ENCODE measurements around the gene S100A1. TPM values are rescaled to one million over a fixed set of nuclear protein-coding genes. Genes with fewer than 3 reads are reported as not detected.

The S100A1 gene
- total RNA-seq, 1 donor from 2014 or later: 2,012 TPM

- no peak for DNase-seq
- Histone ChIP-seq H3K4me3 (peak overlapping the region; percentile 74), H3K27me3 (ENCODE audit: low read depth) (no peaks in the 10 kb centered on the region), H3K4me1 (peaks cover 62% of the 10 kb centered on the region), H3K27ac (replicated peaks) (peak overlapping the region; percentile 90), H3K36me3 (peaks cover 20% of the 10 kb centered on the region), H3K9me3 (replicated peaks) (no peaks in the 10 kb centered on the region)
- TF ChIP-seq CTCF (IDR thresholded peaks at IDR 0.05; ENCODE audit: borderline replicate concordance): no peak
- intact Hi-C loops (cut with micrococcal nuclease): no loop called here
Measured at GRCh38 chr1:153610811-153611301, 17.4 kb upstream of the S100A1 start.

- peaks cover 67% of the 10 kb centered on the region for H3K4me1 ChIP-seq
- DNase-seq: no peak
- intact Hi-C loops (cut with micrococcal nuclease): no loop called here
- no peak for TF ChIP-seq CTCF (IDR thresholded peaks at IDR 0.05; ENCODE audit: borderline replicate concordance)
- no peaks in the 10 kb centered on the region for H3K27me3 ChIP-seq (ENCODE audit: low read depth)
- no peak overlapping the region for H3K27ac ChIP-seq (replicated peaks)
- H3K4me3 ChIP-seq: peak overlapping the region; percentile 74
- no peaks in the 10 kb centered on the region for H3K9me3 ChIP-seq (replicated peaks)
- peaks cover 17% of the 10 kb centered on the region for H3K36me3 ChIP-seq
Measured at GRCh38 chr1:153611356-153611755, 16.9 kb upstream of the S100A1 start.

GRCh38 chr1:153612111-153612754, 16.0 kb upstream of the S100A1 start:
- intact Hi-C loops (cut with micrococcal nuclease): no loop called here
- Histone ChIP-seq H3K9me3 (replicated peaks) (no peaks in the 10 kb centered on the region), H3K4me3 (peak overlapping the region; percentile 74), H3K27ac (replicated peaks) (peak overlapping the region; percentile 87), H3K4me1 (peaks cover 69% of the 10 kb centered on the region), H3K36me3 (peaks cover 8% of the 10 kb centered on the region), H3K27me3 (ENCODE audit: low read depth) (no peaks in the 10 kb centered on the region)
- no peak for DNase-seq
- no peak for TF ChIP-seq CTCF (IDR thresholded peaks at IDR 0.05; ENCODE audit: borderline replicate concordance)

GRCh38 chr1:153612755-153613331, 15.4 kb upstream of the S100A1 start, which contains the start of gene S100A16:
Gene S100A16, minus strand, starts transcription at chr1:153613137. Its CDS starts 4,986 bp downstream, at chr1:153608151.
- Histone ChIP-seq H3K9me3 (replicated peaks) (no peaks in the 10 kb centered on the region), H3K36me3 (peaks cover 4% of the 10 kb centered on the region), H3K27me3 (ENCODE audit: low read depth) (no peaks in the 10 kb centered on the region), H3K4me1 (peaks cover 67% of the 10 kb centered on the region), H3K27ac (replicated peaks) (peak within 1 kb of the TSS; percentile 87), H3K4me3 (peak within 1 kb of the TSS; percentile 74)
- no peak for TF ChIP-seq CTCF (IDR thresholded peaks at IDR 0.05; ENCODE audit: borderline replicate concordance)
- intact Hi-C loops (cut with micrococcal nuclease): no loop called here
- peak; percentile 78 for DNase-seq

- intact Hi-C loops (cut with micrococcal nuclease): no loop called here
- DNase-seq: no peak
- peak overlapping the region; percentile 74 for H3K4me3 ChIP-seq
- H3K27ac ChIP-seq (replicated peaks): peak overlapping the region; percentile 87
- peaks cover 61% of the 10 kb centered on the region for H3K4me1 ChIP-seq
- peaks cover 7% of the 10 kb centered on the region for H3K36me3 ChIP-seq
- no peaks in the 10 kb centered on the region for H3K27me3 ChIP-seq (ENCODE audit: low read depth)
- TF ChIP-seq CTCF (IDR thresholded peaks at IDR 0.05; ENCODE audit: borderline replicate concordance): no peak
- no peaks in the 10 kb centered on the region for H3K9me3 ChIP-seq (replicated peaks)
Measured at GRCh38 chr1:153613406-153613805, 14.8 kb upstream of the S100A1 start.
